Loucy (cell line): Measurements from ENCODE around the gene JAGN1.
"Not testable (repeated sequence)": the region's sequence is repeated elsewhere in the genome, so short reads cannot be mapped to it uniquely, and the experiment has no call there.

ENCODE experiments used
- H2AFZ ChIP-seq: fragments of 200-600 bp; sonication (generic); 2 replicates; pipeline ENCODE4 v1.6.0; 2016; ENCODE audit warnings: antibody characterized with exemption, mild to moderate bottlenecking, low read length, moderate library complexity
- H3F3A ChIP-seq: fragments of 200-600 bp; 2 replicates; pipeline ENCODE4 v1.6.0; 2016; ENCODE audit warnings: antibody characterized with exemption, low read depth, mild to moderate bottlenecking
- H3K27me3 ChIP-seq: fragments of 200-600 bp; sonication (generic); 2 replicates; pipeline ENCODE4 v1.6.1; 2014; ENCODE audit warnings: low read length, mild to moderate bottlenecking; ENCODE audit not compliant: insufficient read depth, poor library complexity, severe bottlenecking
- H3K36me3 ChIP-seq: fragments of 200-600 bp; sonication (generic); 2 replicates; pipeline ENCODE4 v1.6.1; 2016; ENCODE audit warnings: low read length; ENCODE audit not compliant: insufficient read depth
- H3K4me1 ChIP-seq: fragments of 200-600 bp; sonication (generic); 2 replicates; pipeline ENCODE4 v1.5.1; 2014; ENCODE audit warnings: low read length, mild to moderate bottlenecking; ENCODE audit not compliant: insufficient read depth, poor library complexity, severe bottlenecking
- H3K4me2 ChIP-seq: fragments of 200-600 bp; sonication (generic); 2 replicates; pipeline ENCODE4 v1.6.0; 2014; ENCODE audit warnings: antibody characterized with exemption, low read length, low read depth, mild to moderate bottlenecking; ENCODE audit not compliant: poor library complexity, severe bottlenecking
- H3K4me3 ChIP-seq: fragments of 200-600 bp; sonication (generic); 2 replicates; pipeline ENCODE4 v1.5.1; 2014; ENCODE audit warnings: low read length, mild to moderate bottlenecking, mixed read lengths; ENCODE audit not compliant: poor library complexity, severe bottlenecking
- H3K79me2 ChIP-seq: fragments of 200-600 bp; sonication (generic); 2 replicates; pipeline ENCODE4 v1.6.1; 2014; ENCODE audit warnings: low read length; ENCODE audit not compliant: insufficient read depth
- H3K9ac ChIP-seq: fragments of 200-600 bp; sonication (generic); 2 replicates; pipeline ENCODE4 v1.6.0; 2014; ENCODE audit warnings: mild to moderate bottlenecking, low read depth, low read length, moderate library complexity; ENCODE audit not compliant: poor library complexity, severe bottlenecking
- H3K9me2 ChIP-seq: fragments of 200-600 bp; sonication (generic); replicated peaks from 2 replicates; pipeline ENCODE4 v1.6.1; 2016; ENCODE audit warnings: low read depth, low read length, mixed read lengths
- H3K9me3 ChIP-seq: fragments of 200-600 bp; sonication (generic); 2 replicates; pipeline ENCODE4 v1.6.1; 2014; ENCODE audit warnings: mild to moderate bottlenecking, antibody characterized with exemption, low read length, low read depth; ENCODE audit not compliant: insufficient read depth
- H4K20me1 ChIP-seq: fragments of 200-600 bp; sonication (generic); 2 replicates; pipeline ENCODE4 v1.6.0; 2014; ENCODE audit warnings: antibody characterized with exemption, low read length, mild to moderate bottlenecking; ENCODE audit not compliant: insufficient read depth, poor library complexity, severe bottlenecking
- CTCF ChIP-seq: fragments of 200-600 bp; sonication (generic); conservative IDR thresholded peaks from 2 replicates; pipeline ENCODE4 v1.5.1; 2014; ENCODE audit warnings: mild to moderate bottlenecking, antibody characterized with exemption, low read length
- EZH2phosphoT487 ChIP-seq: fragments of 200-600 bp; IDR thresholded peaks from 2 replicates; pipeline ENCODE4 v1.6.1; 2018; ENCODE audit warnings: antibody characterized with exemption, mild to moderate bottlenecking, moderate library complexity, borderline replicate concordance

Gene JAGN1

GRCh38 chr3:9935966-9936510 is 45.6 kb downstream of the JAGN1 start:
- peak overlapping the region; percentile 81 for H3K4me3 ChIP-seq
- peaks cover 7% of the 10 kb centered on the region for H4K20me1 ChIP-seq
- H3K9ac ChIP-seq: peak overlapping the region; percentile 83
- peaks cover 32% of the 10 kb centered on the region for H3K79me2 ChIP-seq
- H3F3A ChIP-seq: no peaks in the 10 kb centered on the region
- no peaks in the 10 kb centered on the region for H3K9me2 ChIP-seq
- H3K4me2 ChIP-seq: peak overlapping the region; percentile 98
- H3K9me3 ChIP-seq: no peaks in the 10 kb centered on the region
- no peaks in the 10 kb centered on the region for H3K27me3 ChIP-seq
- TF ChIP-seq CTCF (no peak), EZH2phosphoT487 (no peak)
- no peak overlapping the region for H2AFZ ChIP-seq
- H3K4me1 ChIP-seq: peaks cover 23% of the 10 kb centered on the region
- H3K36me3 ChIP-seq: peaks cover 11% of the 10 kb centered on the region; the same call in 1 of the 2 replicates

GRCh38 chr3:9937486-9938238 is 47.3 kb downstream of the JAGN1 start:
- Histone ChIP-seq H3F3A (no peaks in the 10 kb centered on the region), H3K4me2 (no peak overlapping the region), H3K27me3 (no peaks in the 10 kb centered on the region), H3K4me3 (no peak overlapping the region), H2AFZ (no peak overlapping the region), H3K9me3 (no peaks in the 10 kb centered on the region), H3K9me2 (no peaks in the 10 kb centered on the region), H3K36me3 (peaks cover 14% of the 10 kb centered on the region; the same call in 1 of the 2 replicates), H4K20me1 (peaks cover 7% of the 10 kb centered on the region), H3K9ac (no peak overlapping the region), H3K79me2 (peaks cover 32% of the 10 kb centered on the region), H3K4me1 (peaks cover 23% of the 10 kb centered on the region)
- TF ChIP-seq CTCF (no peak), EZH2phosphoT487 (no peak)

GRCh38 chr3:9938966-9939365 is 48.6 kb downstream of the JAGN1 start:
- Histone ChIP-seq H3K9me2 (no peaks in the 10 kb centered on the region), H4K20me1 (peaks cover 7% of the 10 kb centered on the region), H3K79me2 (peaks cover 32% of the 10 kb centered on the region), H3K27me3 (no peaks in the 10 kb centered on the region), H3K36me3 (peaks cover 16% of the 10 kb centered on the region; the same call in 1 of the 2 replicates), H3K4me2 (no peak overlapping the region), H3F3A (no peaks in the 10 kb centered on the region), H2AFZ (no peak overlapping the region), H3K9me3 (no peaks in the 10 kb centered on the region), H3K9ac (no peak overlapping the region), H3K4me1 (peaks cover 23% of the 10 kb centered on the region), H3K4me3 (no peak overlapping the region)
- no peak for TF ChIP-seq CTCF
- TF ChIP-seq EZH2phosphoT487: no peak

GRCh38 chr3:9939906-9940305 is 49.5 kb downstream of the JAGN1 start:
- H2AFZ ChIP-seq, H3K27me3 ChIP-seq, H3K4me2 ChIP-seq, H3K9me2 ChIP-seq, H3K4me3 ChIP-seq, H3F3A ChIP-seq, H3K9ac ChIP-seq, H4K20me1 ChIP-seq, H3K9me3 ChIP-seq: not testable (repeated sequence)
- H3K79me2 ChIP-seq: peaks cover 23% of the 10 kb centered on the region
- peaks cover 18% of the 10 kb centered on the region; the same call in 1 of the 2 replicates for H3K36me3 ChIP-seq
- H3K4me1 ChIP-seq: peaks cover 17% of the 10 kb centered on the region
